ENCODE measurements around the gene FRMD4A.

GRCh38 chr10:14332903-14333302 lies 2.2 kb upstream of the FRMD4A start:
- no peak for TF ChIP-seq POLR2A (IDR thresholded peaks at IDR 0.05)
- no peak for TF ChIP-seq CTCF (IDR thresholded peaks at IDR 0.05)
